Measurements from ENCODE around the gene GSN.

DNA sequence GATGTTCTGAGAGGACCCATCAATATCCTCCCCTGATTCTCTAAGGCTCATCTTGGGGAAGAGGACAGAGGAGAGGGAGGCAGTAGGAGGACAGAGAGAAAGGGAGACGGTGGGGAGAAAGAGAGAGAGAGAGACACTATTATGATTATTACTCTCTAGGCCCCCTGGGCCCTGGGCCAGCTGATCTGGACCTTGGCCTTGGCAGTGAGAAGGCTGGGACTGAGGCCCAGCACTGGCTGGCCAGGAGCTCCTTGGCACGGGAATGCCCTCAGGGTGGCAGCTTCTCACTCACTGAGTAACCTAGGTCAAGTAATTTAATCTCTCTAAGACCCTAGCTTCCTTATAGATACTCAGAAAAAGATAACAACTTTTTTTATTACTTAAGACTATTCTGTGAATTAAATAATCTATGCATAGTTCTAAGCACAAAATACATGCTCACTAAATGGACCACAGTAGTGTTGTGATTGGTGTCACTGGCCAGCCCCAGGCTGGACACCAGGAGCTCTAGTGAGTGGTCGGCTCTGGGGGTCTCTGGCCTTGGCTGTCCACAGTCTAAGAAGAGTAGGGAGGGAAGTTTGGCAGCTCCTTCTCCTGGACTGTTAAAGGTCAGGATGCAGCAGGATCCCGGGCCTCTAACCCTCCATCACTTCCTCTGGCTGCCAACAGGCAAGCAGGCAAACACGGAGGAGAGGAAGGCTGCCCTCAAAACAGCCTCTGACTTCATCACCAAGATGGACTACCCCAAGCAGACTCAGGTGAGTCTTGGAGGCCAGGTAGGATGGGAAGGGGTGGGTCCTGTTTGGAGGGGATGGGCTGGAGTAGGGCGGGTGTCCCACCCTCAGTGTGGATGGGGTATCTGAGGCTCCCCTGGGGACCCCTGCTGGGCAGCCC is 50.0 kb downstream of the GSN start:
- TF ChIP-seq POLR2A (IDR thresholded peaks at IDR 0.05), result no peak
- TF ChIP-seq POLR2AphosphoS5 (IDR thresholded peaks at IDR 0.05), result no peak
- no peak for TF ChIP-seq CTCF (IDR thresholded peaks at IDR 0.05)
- TF ChIP-seq EP300 (IDR thresholded peaks at IDR 0.05), result no peak

Measured in gastroesophageal sphincter (tissue), 3 donors.